ENCODE results near the gene MYB. TPM values are rescaled to one million over a fixed set of nuclear protein-coding genes. Genes with fewer than 3 reads are reported as not detected.
"Not testable (repeated sequence)": the region's sequence is repeated elsewhere in the genome, so short reads cannot be mapped to it uniquely, and the experiment has no call there.

Gene MYB
- 10 to 100 TPM; 89.6 to 91.4 TPM for total RNA-seq

GRCh38 chr6:135180542-135181332, at the start of gene MYB:
MYB (plus strand) TSS chr6:135181308; CDS start chr6:135181514, 206 bp downstream.
- Mint-ChIP-seq H3K27ac (peak within 1 kb of the TSS; percentile 95), H3K4me3 (peak within 1 kb of the TSS; percentile 82 to 98), H3K4me1 (ENCODE audit: low read depth) (peaks cover 56% of the 10 kb centered on the region), H3K27me3 (ENCODE audit: low read depth) (no peaks in the 10 kb centered on the region), H3K36me3 (ENCODE audit: insufficient read depth in 2 of 2) (peaks cover 12 to 22% of the 10 kb centered on the region in 2 donors), H3K9me3 (no peaks in the 10 kb centered on the region)
- DNase-seq, result peak; percentile 84 to 87
- peak; percentile 38 to 39 for ATAC-seq (replicated peaks in 1 of 2)

DNA sequence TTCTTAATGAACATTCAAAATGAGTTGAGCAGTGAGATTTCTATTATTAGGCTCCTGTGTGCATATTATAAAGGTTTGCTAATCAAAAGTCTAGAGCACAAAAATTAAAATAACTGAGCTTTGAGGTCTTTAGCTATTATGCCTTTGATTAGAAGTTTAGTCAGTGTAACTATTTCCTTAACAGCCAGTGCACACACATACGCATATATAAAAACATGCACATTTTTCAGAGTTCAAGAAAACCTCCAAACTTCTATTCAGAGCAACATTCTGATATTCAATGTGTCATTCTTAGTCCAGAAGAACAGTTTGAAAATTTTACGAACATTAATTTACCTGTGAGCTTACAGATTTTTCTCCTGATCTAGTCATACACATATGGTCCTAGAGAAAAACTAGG, 48.3 kb upstream of the MYB start:
- no peak overlapping the region for H3K27ac Mint-ChIP-seq
- H3K27me3 Mint-ChIP-seq (ENCODE audit: low read depth), result no peaks in the 10 kb centered on the region
- no peaks in the 10 kb centered on the region for H3K36me3 Mint-ChIP-seq (ENCODE audit: insufficient read depth in 2 of 2)
- peaks cover 68% of the 10 kb centered on the region for H3K4me1 Mint-ChIP-seq (ENCODE audit: low read depth)
- no peaks in the 10 kb centered on the region for H3K9me3 Mint-ChIP-seq
- H3K4me3 Mint-ChIP-seq, result no peak overlapping the region
- DNase-seq (no peak), ATAC-seq (replicated peaks in 1 of 2) (no peak)

GRCh38 chr6:135135835-135136234, 45.3 kb upstream of the MYB start:
- no peak for DNase-seq
- Mint-ChIP-seq H3K36me3 (ENCODE audit: insufficient read depth in 2 of 2) (no peaks in the 10 kb centered on the region), H3K27ac (peak overlapping the region; percentile 69), H3K4me3 (peak overlapping the region in 1 of 2 donors; percentile 52), H3K9me3 (no peaks in the 10 kb centered on the region), H3K27me3 (ENCODE audit: low read depth) (no peaks in the 10 kb centered on the region), H3K4me1 (ENCODE audit: low read depth) (peaks cover 48% of the 10 kb centered on the region)
- ATAC-seq (replicated peaks in 1 of 2), result peak in 1 of 2 donors; percentile 36

DNA sequence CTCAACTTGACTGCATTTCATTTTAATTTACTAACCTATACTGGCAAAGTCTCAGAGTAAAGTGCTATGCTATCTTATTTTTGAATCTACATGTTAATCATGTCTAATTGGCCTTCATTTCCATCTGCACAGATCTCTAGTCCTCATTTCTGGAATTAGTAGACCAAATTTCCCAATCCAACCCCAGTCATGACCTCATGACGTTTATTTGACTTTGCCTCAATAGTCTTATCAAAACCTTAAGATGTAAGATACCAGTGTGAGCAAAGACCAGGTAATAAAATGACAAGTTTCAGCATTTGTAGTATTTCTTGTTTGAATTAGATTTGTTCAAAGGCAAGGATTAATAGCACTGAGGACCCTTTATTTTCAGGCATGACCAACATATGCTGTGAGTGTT, 43.3 kb upstream of the MYB start:
- no peaks in the 10 kb centered on the region for H3K36me3 Mint-ChIP-seq (ENCODE audit: insufficient read depth in 2 of 2)
- H3K27ac Mint-ChIP-seq, result no peak overlapping the region
- no peaks in the 10 kb centered on the region for H3K9me3 Mint-ChIP-seq
- no peak overlapping the region for H3K4me3 Mint-ChIP-seq
- DNase-seq (no peak), ATAC-seq (replicated peaks in 1 of 2) (no peak)
- peaks cover 56% of the 10 kb centered on the region for H3K4me1 Mint-ChIP-seq (ENCODE audit: low read depth)
- no peaks in the 10 kb centered on the region for H3K27me3 Mint-ChIP-seq (ENCODE audit: low read depth)

DNA sequence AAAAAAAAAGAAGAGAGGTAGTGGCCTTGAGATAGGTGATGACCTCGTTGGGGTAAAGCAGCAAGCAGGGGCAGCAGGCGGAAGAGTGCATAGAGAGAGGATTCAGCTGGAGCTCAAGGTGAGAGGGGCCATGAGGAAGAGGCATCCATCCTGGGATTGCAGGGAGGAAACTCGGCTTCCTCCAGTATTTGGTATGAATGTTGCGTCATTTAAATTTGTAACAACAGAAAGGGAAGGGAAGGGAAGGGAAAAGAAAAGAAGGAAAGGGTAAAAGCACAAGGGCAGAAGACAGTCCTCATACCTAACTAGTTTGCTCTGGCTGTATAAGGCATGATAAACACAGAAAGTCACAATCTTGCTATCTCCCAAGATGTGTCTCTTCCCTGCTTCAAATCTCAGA, 39.9 kb upstream of the MYB start:
- H3K27ac Mint-ChIP-seq, result no peak overlapping the region
- peaks cover 68% of the 10 kb centered on the region for H3K4me1 Mint-ChIP-seq (ENCODE audit: low read depth)
- H3K9me3 Mint-ChIP-seq, result no peaks in the 10 kb centered on the region
- no peaks in the 10 kb centered on the region for H3K36me3 Mint-ChIP-seq (ENCODE audit: insufficient read depth in 2 of 2)
- DNase-seq (no peak), ATAC-seq (replicated peaks in 1 of 2) (no peak)
- H3K27me3 Mint-ChIP-seq (ENCODE audit: low read depth), result no peaks in the 10 kb centered on the region
- H3K4me3 Mint-ChIP-seq, result no peak overlapping the region

- Mint-ChIP-seq H3K4me3 (no peak overlapping the region), H3K27ac (no peak overlapping the region), H3K27me3 (ENCODE audit: low read depth) (no peaks in the 10 kb centered on the region), H3K9me3 (no peaks in the 10 kb centered on the region), H3K4me1 (ENCODE audit: low read depth) (peaks cover 69% of the 10 kb centered on the region), H3K36me3 (ENCODE audit: insufficient read depth in 2 of 2) (no peaks in the 10 kb centered on the region)
- no peak for DNase-seq
- ATAC-seq (replicated peaks in 1 of 2), result no peak
Observed at GRCh38 chr6:135141728-135142127, 39.4 kb upstream of the MYB start.

DNA sequence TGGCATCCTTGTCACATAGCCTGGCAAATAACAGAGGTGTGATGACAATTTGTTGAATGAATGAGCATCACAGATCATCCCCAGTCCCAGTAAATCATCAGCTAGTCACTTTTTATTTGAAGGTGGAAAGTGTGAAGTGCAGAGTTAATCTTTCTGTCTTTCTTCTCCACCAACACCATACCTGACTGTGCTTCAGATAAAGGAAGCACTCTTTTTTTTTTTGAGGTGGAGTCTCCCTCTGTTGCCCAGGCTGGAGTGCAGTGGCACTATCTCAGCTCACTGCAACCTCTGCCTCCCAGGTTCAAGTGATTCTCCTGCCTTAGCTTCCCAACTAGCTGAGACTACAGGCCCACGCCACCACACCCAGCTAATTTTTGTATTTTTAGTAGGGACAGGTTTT, 38.9 kb upstream of the MYB start:
- ATAC-seq (replicated peaks in 1 of 2); H3K27ac Mint-ChIP-seq; H3K4me3 Mint-ChIP-seq; H3K27me3 Mint-ChIP-seq (ENCODE audit: low read depth); DNase-seq; H3K9me3 Mint-ChIP-seq; H3K36me3 Mint-ChIP-seq (ENCODE audit: insufficient read depth in 2 of 2): not testable (repeated sequence)
- H3K4me1 Mint-ChIP-seq (ENCODE audit: low read depth), result peaks cover 68% of the 10 kb centered on the region

- peak overlapping the region; percentile 99 for H3K27ac Mint-ChIP-seq
- no peaks in the 10 kb centered on the region for H3K9me3 Mint-ChIP-seq
- H3K4me1 Mint-ChIP-seq (ENCODE audit: low read depth), result peaks cover 80% of the 10 kb centered on the region
- no peaks in the 10 kb centered on the region for H3K27me3 Mint-ChIP-seq (ENCODE audit: low read depth)
- H3K4me3 Mint-ChIP-seq, result peak overlapping the region; percentile 71 to 90
- ATAC-seq (replicated peaks in 1 of 2) (no peak), DNase-seq (no peak)
- H3K36me3 Mint-ChIP-seq (ENCODE audit: insufficient read depth in 2 of 2), result peaks cover 2% of the 10 kb centered on the region in 2 donors
Observed at GRCh38 chr6:135144673-135145062, 36.4 kb upstream of the MYB start.

DNA sequence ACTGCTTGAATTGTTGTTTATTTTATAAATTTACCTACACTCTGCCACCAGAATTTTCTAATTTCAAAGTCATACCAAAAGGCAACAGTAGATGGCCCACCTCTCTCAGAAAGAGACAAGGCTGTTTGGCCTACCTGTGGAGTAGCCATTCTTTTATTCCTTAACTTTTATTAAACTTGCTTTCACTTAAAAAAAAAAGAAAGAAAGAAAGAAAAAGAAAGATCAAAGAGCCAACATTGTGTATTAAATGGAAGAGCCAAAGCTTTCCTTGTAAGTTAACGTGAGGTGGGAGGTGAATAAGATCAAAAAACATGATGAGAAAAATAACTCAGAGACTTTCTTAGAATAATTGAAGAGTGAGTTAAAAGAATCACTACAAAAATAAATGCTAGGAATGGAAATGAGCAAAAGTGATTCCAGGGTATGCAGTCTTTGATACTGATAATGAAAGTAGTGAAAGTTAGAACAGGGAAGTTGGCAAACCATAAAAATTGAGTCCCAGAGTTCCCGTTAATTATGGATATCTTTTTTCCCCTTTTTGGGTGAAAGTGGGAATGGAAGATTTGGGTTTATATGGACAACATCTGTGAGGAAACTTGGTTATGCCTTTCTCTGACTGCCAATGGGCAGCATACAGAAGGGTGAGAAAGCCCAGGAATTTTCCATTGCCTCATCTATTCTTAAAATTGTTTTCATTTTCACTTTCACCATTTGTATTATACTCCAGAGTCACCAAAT, 35.9 kb upstream of the MYB start:
- Mint-ChIP-seq H3K36me3 (ENCODE audit: insufficient read depth in 2 of 2) (peaks cover 2% of the 10 kb centered on the region in 2 donors), H3K4me1 (ENCODE audit: low read depth) (peaks cover 80% of the 10 kb centered on the region), H3K9me3 (no peaks in the 10 kb centered on the region), H3K27ac (peak overlapping the region; percentile 99), H3K4me3 (peak overlapping the region; percentile 71 to 90), H3K27me3 (ENCODE audit: low read depth) (no peaks in the 10 kb centered on the region)
- ATAC-seq (replicated peaks in 1 of 2) (peak; percentile 34 to 36), DNase-seq (peak in 1 of 2 donors; percentile 40)

DNA sequence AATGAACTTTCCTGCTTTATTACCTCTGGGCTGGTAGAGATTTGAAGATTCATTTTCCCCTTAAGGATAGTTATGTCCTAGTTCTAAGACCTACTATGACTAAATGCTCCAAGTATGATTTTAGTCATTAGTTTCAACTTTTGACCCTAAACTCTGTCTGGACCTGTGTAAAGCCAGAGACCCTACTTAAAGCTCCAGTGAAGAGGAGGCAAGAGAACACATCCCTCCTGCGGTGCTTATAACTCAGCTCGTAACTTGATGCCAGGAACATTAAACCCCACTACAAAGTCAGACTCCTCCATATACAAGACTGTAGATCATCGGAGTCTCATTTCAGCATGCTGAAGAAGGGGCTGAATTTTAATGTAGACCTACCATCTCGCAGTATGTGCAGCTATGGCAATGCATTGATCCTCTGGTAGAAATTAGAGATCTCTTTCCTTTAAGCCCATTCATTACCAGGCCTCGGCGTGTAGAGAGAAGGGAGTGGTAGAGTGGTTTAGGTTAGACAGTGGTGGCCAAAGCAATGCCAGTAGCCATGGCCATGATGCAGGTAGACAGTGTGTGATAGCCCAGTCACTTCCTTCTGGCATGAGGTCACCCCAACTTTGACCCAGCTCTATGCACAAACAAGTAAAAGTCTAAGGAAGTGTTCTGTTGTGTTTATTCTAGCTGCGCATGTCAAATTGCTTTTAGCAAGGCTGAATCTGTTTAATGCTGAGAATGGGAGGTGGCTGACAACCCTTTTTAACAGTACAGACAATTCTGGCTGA, 34.8 kb upstream of the MYB start:
- no peak for DNase-seq
- H3K4me3 Mint-ChIP-seq, result peak overlapping the region; percentile 71 to 90
- no peaks in the 10 kb centered on the region for H3K9me3 Mint-ChIP-seq
- ATAC-seq (replicated peaks in 1 of 2), result peak; percentile 40 to 56
- peak overlapping the region; percentile 39 for H3K27ac Mint-ChIP-seq
- no peaks in the 10 kb centered on the region for H3K27me3 Mint-ChIP-seq (ENCODE audit: low read depth)
- peaks cover 71% of the 10 kb centered on the region for H3K4me1 Mint-ChIP-seq (ENCODE audit: low read depth)
- H3K36me3 Mint-ChIP-seq (ENCODE audit: insufficient read depth in 2 of 2), result peaks cover 5 to 11% of the 10 kb centered on the region in 2 donors

- H3K36me3 Mint-ChIP-seq (ENCODE audit: insufficient read depth in 2 of 2), result peaks cover 6 to 16% of the 10 kb centered on the region in 2 donors
- ATAC-seq (replicated peaks in 1 of 2), result peak; percentile 56 to 69
- peak overlapping the region; percentile 55 for H3K27ac Mint-ChIP-seq
- no peaks in the 10 kb centered on the region for H3K27me3 Mint-ChIP-seq (ENCODE audit: low read depth)
- no peak for DNase-seq
- peaks cover 59% of the 10 kb centered on the region for H3K4me1 Mint-ChIP-seq (ENCODE audit: low read depth)
- H3K9me3 Mint-ChIP-seq, result no peaks in the 10 kb centered on the region
- peak overlapping the region; percentile 20 to 67 for H3K4me3 Mint-ChIP-seq
Observed at GRCh38 chr6:135147637-135148592, 33.2 kb upstream of the MYB start.

DNA sequence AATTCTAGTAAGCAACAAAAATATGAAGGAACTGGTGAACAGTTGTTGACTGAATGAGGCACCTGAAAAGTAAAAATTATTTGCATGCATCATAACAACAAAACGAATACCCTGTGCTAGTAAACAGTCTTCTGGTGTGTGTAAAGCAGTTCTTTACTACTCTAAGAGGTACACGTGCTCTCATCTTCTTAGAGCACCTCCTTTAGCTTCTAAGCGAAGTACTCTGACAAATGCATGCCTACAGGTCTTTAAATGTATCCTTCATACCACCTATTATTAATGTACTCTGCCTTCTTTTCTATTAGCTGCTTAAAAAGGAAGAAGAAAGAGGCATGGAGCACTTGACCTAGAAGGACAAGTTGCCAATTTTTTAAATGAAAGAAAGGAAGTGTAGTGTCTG, 32.2 kb upstream of the MYB start:
- Mint-ChIP-seq H3K27me3 (ENCODE audit: low read depth) (no peaks in the 10 kb centered on the region), H3K27ac (peak overlapping the region; percentile 14), H3K9me3 (no peaks in the 10 kb centered on the region), H3K4me3 (peak overlapping the region in 1 of 2 donors; percentile 67), H3K4me1 (ENCODE audit: low read depth) (peaks cover 55% of the 10 kb centered on the region), H3K36me3 (ENCODE audit: insufficient read depth in 2 of 2) (peaks cover 6 to 16% of the 10 kb centered on the region in 2 donors)
- no peak for DNase-seq
- ATAC-seq (replicated peaks in 1 of 2), result no peak

Data from activated T-cell treated with anti-CD3 and anti-CD28 coated beads, Interleukin-2, amount 50 U/mL, for 72 hours (primary cell).